Heart left ventricle (tissue), 16 donors: Measurements from ENCODE around the gene ELL. TPM values are rescaled to one million over a fixed set of nuclear protein-coding genes. Genes with fewer than 3 reads are reported as not detected.
A peak's percentile ranks its signal among the peaks of the same experiment; 100 is the strongest.

Source experiments
- ATAC-seq, 4 donors: fragments of 200-7000 bp; cut with Tn5 transposase; one replicate each; pipeline ENCODE4 v1.9.1; 2020 to 2022; ENCODE audit warnings: moderate library complexity in 4 of 4, mild to moderate bottlenecking in 3 of 4, moderate number of reproducible peaks in 1 of 4
- DNase-seq, 5 donors: peaks; one replicate each; pipeline ENCODE4 v3.0.0-alpha.2; 2020
- H3K27ac ChIP-seq, 12 donors: fragments of 200-600 bp; sonication (generic) in 4 of 12; one replicate each; pipeline versions ENCODE4 v1.5.0 to v1.8.0; 2016 to 2022; ENCODE audit warnings: mild to moderate bottlenecking in 2 of 12
- H3K27me3 ChIP-seq, 9 donors: fragments of 200-600 bp; sonication (generic) in 2 of 9; one replicate each; pipeline versions ENCODE4 v1.5.1 to v1.8.0; 2016 to 2022; ENCODE audit warnings: mild to moderate bottlenecking in 3 of 9
- H3K36me3 ChIP-seq, 9 donors: fragments of 200-600 bp; sonication (generic) in 2 of 9; one replicate each; pipeline versions ENCODE4 v1.5.0 to v1.8.0; 2018 to 2022; ENCODE audit warnings: mild to moderate bottlenecking in 2 of 9
- H3K4me1 ChIP-seq, 12 donors: fragments of 200-600 bp; sonication (generic) in 4 of 12; one replicate each; pipeline versions ENCODE4 v1.5.0 to v1.8.0; 2016 to 2022; ENCODE audit warnings: mild to moderate bottlenecking in 3 of 12
- H3K4me3 ChIP-seq, 12 donors: fragments of 200-600 bp; sonication (generic) in 4 of 12; one replicate each; pipeline versions ENCODE4 v1.5.0 to v1.8.0; 2017 to 2022; ENCODE audit warnings: mild to moderate bottlenecking in 9 of 12, moderate library complexity in 4 of 12
- H3K9me3 ChIP-seq, 12 donors: fragments of 200-600 bp; sonication (generic) in 4 of 12; one replicate each; pipeline versions ENCODE4 v1.5.0 to v1.8.0; 2016 to 2022; ENCODE audit warnings: mild to moderate bottlenecking in 1 of 12
- POLR2A ChIP-seq, 2 donors: fragments of 450-650 bp; IDR thresholded peaks; one replicate each; pipeline ENCODE4 v1.6.1; 2017; ENCODE audit warnings: antibody characterized with exemption in 2 of 2, mild to moderate bottlenecking in 2 of 2, moderate library complexity in 2 of 2
- WGBS, 4 donors: extraction: QIAGEN DNeasy Blood & Tissue Kit in 2 of 4; methylation state at CpG; one replicate each; pipeline versions ENCODE4 v1.1.5 to v1.1.7; 2013 to 2018; 5-methylcytosine and 5-hydroxymethylcytosine counted together
- intact Hi-C, 10 donors: fragments of 100-400 bp; cut with DNase I; formaldehyde crosslinking; loops; one replicate each; pipeline versions ENCODE4 v1.11.1 to v1.14.2; 2022
- polyA plus RNA-seq, 2 donors: library from polyadenylated mRNA; stranded (reverse); fragments of 200-250 nt; gene quantifications; one replicate each; pipeline ENCODE4 v1.2.3, GENCODE V29; 2013
- total RNA-seq, 9 donors: library from RNA; depleted of rRNA in 2 of 9; stranded (reverse); fragments of >200 nt in 2 of 9; fragmentation: NEBNext Ultra II Directional in 3 of 9; extraction: Animal tissue kit (Norgen Biotek cat#: 25700) in 3 of 9; gene quantifications; one replicate each; pipeline versions ENCODE4 v1.1.0 to v1.2.4, GENCODE V29; 2016 to 2023
- TF ChIP-seq, protein P1 (sequence below), 12 donors: fragments of 200-600 bp; sonication (generic) in 4 of 12; IDR thresholded peaks; one replicate each; pipeline versions ENCODE4 v1.5.0 to v1.8.0; 2018 to 2022; ENCODE audit warnings: antibody characterized with exemption in 12 of 12, mild to moderate bottlenecking in 5 of 12
- donor health status: ischemic (EF 13 %, LVEDD 7.1; RV severe dilation, severe dysfunction).
- donor health status: healthy with polysubstance abuse.
- donor health status: DM: no; HTN: yes; CAD: no.
- donor health status: DM: no; HTN: no; CAD: no.
- donor health status: ischemic (EF 25% LVEDD 6.9; RV normal size, moderate dysfunction).
- donor health status: ischemic (EF 25% LVEDD 5.7; RV mildly dilated, moderate dysfunction).
- donor health status: healthy.
- donor health status: DM: yes; HTN: yes; CAD: no.
- donor health status: ischemic (EF 35%, LVEDD 5.7; RV mildly dilated, moderate dysfunction).
- donor health status: nonischemic (EF 11% LVEDD 7.7; RV severe dilation, severe dysfunction).
- donor health status: DM: yes; HTN: yes; CAD: no.
- donor health status: PGD.
- donor health status: ischemic (EF 29% LVEDD 5.4; RV normal size, mild dysfunction).
- donor health status: nonischemic (EF 23%, LVEDD 6.1; RV moderate dilation, normal function).

Gene ELL
- total and polyA plus RNA-seq, 11 donors = 5.9 to 17.8 (median 7.3) TPM

DNA sequence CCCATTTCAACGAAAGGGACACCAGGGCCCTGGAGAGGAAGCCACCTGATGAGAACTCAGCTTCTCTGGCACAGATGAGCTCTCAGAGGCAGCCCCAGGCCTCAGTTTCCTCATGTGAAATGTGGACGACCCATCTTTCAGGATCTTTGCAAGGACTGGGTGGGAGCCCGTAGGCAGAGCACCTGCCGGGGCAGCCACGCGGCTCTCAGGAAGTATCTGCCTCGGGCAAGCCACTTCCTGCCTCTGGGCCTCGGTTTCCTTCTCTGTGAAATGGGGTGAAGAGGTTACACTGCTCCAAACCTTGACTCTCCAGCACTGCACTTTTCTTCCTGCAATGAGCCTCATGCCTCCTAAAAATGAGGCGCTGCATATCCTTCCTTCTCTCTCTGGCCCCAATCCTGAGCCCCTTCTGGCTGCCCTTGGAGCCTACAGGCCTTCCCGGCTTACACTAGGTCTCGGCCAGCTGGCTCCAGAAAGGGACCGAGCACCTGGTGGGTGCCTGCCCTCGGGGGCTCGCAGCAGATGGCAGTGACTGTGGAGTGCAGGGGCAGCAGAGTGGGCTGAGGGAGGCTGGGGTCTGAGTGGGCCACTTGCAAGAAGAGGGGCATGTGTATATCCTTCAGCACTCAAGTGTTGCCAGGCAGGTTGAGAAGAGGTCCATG, 99.2 kb downstream of the ELL start:
- intact Hi-C loops = no loop called here
- Histone ChIP-seq H3K4me1 (peaks cover 9 to 88% (median 62%) of the 10 kb centered on the region in 12 donors), H3K9me3 (no peaks in the 10 kb centered on the region), H3K27me3 (peaks cover 0 to 7% (median 0%) of the 10 kb centered on the region in 9 donors), H3K4me3 (peak overlapping the region in 1 of 12 donors; percentile 6), H3K27ac (peak overlapping the region in 1 of 12 donors; percentile 98), H3K36me3 (no peaks in the 10 kb centered on the region)
- peak in 1 of 5 donors; percentile 24 for DNase-seq
- TF ChIP-seq, protein P1, sequence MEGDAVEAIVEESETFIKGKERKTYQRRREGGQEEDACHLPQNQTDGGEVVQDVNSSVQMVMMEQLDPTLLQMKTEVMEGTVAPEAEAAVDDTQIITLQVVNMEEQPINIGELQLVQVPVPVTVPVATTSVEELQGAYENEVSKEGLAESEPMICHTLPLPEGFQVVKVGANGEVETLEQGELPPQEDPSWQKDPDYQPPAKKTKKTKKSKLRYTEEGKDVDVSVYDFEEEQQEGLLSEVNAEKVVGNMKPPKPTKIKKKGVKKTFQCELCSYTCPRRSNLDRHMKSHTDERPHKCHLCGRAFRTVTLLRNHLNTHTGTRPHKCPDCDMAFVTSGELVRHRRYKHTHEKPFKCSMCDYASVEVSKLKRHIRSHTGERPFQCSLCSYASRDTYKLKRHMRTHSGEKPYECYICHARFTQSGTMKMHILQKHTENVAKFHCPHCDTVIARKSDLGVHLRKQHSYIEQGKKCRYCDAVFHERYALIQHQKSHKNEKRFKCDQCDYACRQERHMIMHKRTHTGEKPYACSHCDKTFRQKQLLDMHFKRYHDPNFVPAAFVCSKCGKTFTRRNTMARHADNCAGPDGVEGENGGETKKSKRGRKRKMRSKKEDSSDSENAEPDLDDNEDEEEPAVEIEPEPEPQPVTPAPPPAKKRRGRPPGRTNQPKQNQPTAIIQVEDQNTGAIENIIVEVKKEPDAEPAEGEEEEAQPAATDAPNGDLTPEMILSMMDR (IDR thresholded peaks at IDR 0.05) = no peak
- WGBS, 4 donors = 75 to 83% (median 76%) methylated on average over 14 of the region's 14 CpGs
- no peak for ATAC-seq

DNA sequence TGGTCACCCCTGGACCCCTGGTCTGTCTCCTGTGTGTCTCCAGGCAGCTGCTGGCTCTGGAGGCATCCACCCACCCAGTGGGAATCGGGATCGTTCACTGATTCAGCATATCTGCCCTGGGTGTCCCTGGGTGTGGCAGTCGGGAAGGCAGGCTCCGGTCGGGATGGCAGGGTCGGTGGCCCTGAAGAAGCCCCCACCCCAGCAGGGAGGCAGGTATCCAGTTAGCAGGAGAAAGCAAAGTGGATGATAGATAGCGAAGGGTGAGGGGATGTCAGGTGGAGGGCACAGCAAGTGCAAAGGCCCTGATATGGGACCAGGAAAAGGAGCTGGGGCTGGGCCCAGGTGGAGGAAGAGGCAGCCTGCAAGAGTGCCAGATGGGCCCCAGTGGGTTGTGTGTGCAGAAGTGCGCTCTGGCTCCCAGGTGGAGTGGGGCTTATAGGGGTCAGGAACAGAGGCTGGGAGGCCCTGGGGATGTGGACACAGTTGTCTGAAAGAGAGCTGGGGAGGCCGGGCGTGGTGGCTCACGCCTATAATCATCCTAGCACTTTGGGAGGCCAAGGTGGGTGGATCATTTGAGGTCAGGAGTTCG, 100.4 kb downstream of the ELL start:
- peaks cover 9 to 92% (median 66%) of the 10 kb centered on the region in 12 donors for H3K4me1 ChIP-seq
- H3K4me3 ChIP-seq = peak overlapping the region in 5 of 12 donors; percentile 75 to 92 (median 86)
- DNase-seq (peak in 1 of 5 donors; percentile 26), ATAC-seq (no peak)
- no peaks in the 10 kb centered on the region for H3K9me3 ChIP-seq
- 77 to 85% (median 81%) methylated on average over 10 to 12 of the region's 12 CpGs for WGBS, 4 donors
- no peak for TF ChIP-seq POLR2A (IDR thresholded peaks at IDR 0.05)
- TF ChIP-seq, protein P1 (IDR thresholded peaks at IDR 0.05) = no peak
- H3K27ac ChIP-seq = peak overlapping the region in 6 of 12 donors; percentile 23 to 99 (median 96)
- no peaks in the 10 kb centered on the region for H3K36me3 ChIP-seq
- intact Hi-C loops = no loop called here
- peaks cover 0 to 18% (median 0%) of the 10 kb centered on the region in 9 donors for H3K27me3 ChIP-seq

DNA sequence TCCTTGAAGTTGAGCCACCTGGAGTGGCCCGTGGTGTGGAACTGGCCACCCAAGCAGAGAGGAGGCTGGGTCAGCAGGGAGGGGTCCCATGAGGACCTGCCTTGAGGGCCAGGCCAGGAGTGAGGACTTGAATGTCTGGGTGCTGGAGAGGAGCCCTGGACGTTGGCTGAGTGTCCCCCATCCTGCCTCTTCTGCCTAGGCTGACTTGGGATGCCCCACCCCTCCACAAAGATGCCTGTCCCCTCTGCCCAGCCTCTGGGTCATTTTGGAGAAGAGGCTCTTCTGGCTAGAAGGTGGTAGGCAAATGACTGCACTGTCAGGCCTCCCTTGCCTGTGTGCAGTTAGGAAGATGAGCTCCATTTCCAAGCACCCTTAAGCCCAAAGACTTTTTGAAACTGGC, 100.9 kb downstream of the ELL start:
- H3K27me3 ChIP-seq = peaks cover 0 to 22% (median 0%) of the 10 kb centered on the region in 9 donors
- no peak for ATAC-seq
- no peaks in the 10 kb centered on the region for H3K36me3 ChIP-seq
- no peaks in the 10 kb centered on the region for H3K9me3 ChIP-seq
- H3K27ac ChIP-seq = peak overlapping the region in 8 of 12 donors; percentile 94 to 100 (median 98)
- TF ChIP-seq, protein P1 (IDR thresholded peaks at IDR 0.05) = no peak
- TF ChIP-seq POLR2A (IDR thresholded peaks at IDR 0.05) = no peak
- peak overlapping the region in 9 of 12 donors; percentile 69 to 92 (median 81) for H3K4me3 ChIP-seq
- H3K4me1 ChIP-seq = peaks cover 10 to 92% (median 66%) of the 10 kb centered on the region in 12 donors
- 35 to 66% (median 54%) methylated on average over 2 of the region's 2 CpGs for WGBS, 4 donors
- intact Hi-C loops = no loop called here
- DNase-seq = peak in 1 of 5 donors; percentile 24
